GM19395 (cell line): ENCODE data around the gene PRMT7.

Source experiments
- ATAC-seq: cut with Tn5 transposase; IDR thresholded peaks from one replicate; pipeline ENCODE4 v1.9.1; 2021; ENCODE audit warnings: mild to moderate bottlenecking, moderate library complexity; ENCODE audit not compliant: unreplicated experiment

PRMT7 gene

DNA sequence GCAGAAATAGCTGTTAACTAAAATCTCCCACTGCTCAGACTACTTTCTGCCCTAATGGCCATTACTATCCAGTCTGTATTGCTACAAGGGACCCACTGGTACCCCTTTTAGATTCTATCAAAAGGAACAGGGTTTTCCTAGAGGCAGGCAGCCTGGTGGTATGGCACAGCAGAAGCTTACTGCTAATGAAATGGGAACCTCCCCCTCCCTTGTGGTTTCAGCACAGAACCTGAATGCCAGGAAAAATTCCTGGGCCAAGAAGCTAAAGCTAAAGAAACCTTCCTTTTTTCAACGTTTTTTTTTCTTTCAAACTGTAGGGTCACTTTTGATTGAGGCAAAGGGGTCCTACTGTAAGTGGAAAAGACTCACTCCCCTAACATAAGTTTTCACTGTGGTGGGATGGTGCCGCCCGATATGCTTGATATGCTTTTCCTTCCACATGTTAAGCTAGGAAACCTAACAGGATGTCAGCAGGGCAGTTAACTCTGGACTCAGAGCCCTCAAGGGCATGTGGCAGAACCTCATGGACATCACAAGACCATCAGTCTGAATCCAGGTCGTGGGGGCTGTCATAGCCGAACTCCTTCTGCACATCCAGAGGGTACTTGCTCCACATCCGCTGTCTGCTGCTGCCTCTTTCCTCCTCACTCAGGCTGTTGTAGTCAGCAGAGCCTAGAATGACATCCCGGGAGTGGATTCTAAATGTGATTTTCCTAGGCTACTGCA, 9.9 kb upstream of the PRMT7 start:
- no peak for ATAC-seq

DNA sequence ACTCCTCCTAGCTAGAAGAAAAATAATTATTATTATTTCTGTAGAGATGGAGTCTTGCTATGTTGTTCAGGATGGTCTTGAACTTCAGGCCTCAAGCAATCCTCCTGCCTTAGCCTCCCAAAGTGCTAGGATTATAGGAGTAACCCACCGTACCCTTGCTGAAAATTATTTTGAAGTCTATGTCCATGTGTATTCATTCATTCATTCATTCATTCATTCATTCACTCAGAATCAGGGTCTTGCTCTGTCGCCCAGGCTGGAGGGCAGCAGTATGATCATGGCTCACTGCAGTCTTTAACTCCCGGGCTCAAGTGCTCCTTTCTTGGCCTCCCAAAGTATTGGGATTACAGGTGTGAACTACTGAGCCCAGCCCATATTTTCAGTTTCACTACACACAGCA, 4.2 kb upstream of the PRMT7 start:
- no peak for ATAC-seq

DNA sequence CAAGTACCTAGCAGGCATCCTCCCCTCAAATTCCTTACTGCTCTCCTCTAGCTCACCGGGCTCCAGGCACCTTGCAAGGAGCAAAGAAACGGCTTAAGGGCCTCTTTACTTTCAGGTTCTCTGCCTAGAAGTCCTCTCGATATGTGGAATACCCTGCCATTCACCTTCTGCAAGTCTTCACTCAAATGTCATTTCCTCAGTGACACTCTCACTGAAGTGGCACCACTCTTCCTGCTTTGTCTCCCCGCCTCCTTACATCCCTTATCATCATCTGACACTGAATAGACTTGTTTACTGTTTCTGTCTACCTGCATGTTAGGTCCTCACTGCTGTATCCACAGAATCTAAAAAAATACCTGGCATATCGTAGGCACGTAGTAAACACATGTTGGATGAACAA, 1.0 kb upstream of the PRMT7 start:
- no peak for ATAC-seq

DNA sequence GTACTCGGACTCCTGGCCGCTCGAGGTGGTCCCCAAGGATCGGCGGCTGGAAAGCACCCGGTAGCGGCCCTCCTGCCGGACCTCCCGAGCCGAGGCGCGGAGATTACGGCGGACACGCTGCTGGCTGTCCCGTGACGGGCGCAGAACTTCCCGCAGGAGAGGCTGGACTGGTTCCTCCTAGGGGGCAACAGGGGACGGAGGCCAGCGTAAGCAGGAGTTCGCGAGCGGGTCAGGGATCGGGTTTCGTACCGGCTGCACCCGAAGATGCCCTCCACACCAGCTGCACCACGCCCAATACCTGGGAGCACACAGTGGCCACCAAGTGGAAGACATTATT, 414 bp upstream of the PRMT7 start:
- peak; percentile 36 for ATAC-seq

DNA sequence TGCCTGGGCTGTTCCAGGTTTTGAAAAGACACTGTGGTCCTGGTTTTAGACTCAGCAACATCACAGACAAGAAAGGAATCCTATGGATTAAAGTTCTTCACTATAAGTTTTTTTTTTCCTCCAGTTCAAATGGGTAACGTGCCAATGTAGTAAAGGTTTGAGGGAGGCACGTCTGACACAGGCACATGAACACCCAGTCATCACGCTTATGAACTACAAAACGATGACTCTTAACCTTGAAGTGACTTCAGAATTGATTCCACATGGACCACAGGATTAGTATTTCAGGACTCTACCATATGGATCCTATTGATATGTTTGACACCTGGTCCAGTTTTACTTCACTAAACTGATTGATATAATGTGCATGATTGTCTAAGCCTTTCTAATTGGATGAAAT, 2.3 kb downstream of the PRMT7 start:
- ATAC-seq = no peak

DNA sequence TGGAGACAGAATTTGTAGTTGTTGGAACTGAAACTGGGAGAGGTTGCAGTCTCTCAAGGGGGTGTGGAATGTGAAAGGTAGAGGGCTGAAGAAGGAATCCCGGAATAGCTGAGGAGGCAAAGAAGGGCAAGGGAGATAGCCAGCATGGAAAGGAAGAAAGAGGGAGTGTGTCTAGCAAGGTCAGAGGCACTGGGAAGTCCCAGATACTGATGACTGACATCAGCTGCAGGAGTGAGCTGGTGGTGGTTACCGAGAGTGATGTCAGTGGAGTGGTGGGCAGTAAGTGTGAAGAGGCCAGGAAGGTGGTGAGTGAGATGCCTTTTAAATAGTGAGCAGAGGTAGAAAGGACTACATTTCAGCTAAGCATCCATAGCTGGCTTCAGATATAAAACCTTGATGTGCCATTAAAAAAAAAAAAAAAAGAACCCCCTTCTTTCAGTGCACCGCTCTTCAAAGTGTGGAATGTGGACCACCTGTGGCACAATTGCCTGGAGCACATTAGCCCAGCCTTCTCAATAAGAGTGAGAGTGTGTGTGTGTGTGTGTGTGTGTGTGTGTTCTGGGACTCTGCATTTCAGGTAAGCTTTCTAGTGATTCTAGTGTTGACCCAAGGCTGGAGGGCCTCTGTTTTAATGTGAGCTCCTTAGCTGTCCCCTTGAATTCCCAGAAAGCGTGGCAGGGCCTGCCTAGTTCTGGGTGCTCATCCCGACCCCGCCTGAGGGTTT, 8.5 kb downstream of the PRMT7 start:
- ATAC-seq = no peak

DNA sequence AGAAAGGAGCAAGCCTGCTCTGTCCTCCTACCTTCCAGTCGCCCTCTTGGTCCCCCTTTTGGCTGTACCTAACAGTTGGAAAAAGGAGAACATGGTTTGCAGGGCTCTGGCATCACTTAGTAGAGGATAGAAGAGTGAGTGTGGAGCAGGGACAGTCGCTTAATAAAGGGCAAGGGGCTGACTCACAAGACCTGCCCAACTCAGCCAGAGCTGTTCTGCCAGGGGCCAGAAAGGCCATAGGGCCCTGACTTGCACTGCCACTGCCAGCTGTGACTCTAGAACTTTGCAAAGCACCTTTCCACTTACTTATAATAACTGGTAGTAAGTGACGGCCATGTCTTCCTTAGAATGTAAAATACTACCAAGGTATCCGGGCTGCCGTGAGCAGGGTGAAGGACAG, 13.5 kb downstream of the PRMT7 start:
- ATAC-seq = no peak

DNA sequence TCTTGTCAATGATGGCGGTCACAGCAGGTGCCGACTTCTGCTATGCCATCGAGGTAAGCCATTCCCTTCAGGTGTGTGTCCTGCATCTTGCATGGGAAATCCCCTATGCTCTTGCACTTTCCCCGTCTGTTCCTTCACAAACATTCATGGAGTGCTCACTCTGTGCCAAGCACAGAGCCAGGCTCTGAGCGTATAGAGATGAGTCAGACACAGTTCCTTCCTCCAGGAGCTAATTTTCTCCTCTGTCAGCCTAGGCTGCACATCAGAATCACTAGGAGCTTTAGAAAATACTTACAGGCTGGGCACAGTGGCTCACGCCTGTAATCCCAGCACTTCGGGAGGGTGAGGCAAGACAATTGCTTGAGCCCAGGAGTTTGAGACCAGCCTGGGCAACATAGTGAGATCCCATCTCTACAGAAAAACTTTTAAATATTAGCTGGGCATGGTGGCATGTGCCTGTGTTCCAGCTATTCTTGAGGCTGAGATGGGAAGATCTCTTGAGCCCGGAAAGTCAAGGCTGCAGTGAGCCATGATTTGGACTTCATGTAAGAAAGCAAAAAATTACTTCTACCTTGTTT, 14.1 kb downstream of the PRMT7 start:
- no peak for ATAC-seq

DNA sequence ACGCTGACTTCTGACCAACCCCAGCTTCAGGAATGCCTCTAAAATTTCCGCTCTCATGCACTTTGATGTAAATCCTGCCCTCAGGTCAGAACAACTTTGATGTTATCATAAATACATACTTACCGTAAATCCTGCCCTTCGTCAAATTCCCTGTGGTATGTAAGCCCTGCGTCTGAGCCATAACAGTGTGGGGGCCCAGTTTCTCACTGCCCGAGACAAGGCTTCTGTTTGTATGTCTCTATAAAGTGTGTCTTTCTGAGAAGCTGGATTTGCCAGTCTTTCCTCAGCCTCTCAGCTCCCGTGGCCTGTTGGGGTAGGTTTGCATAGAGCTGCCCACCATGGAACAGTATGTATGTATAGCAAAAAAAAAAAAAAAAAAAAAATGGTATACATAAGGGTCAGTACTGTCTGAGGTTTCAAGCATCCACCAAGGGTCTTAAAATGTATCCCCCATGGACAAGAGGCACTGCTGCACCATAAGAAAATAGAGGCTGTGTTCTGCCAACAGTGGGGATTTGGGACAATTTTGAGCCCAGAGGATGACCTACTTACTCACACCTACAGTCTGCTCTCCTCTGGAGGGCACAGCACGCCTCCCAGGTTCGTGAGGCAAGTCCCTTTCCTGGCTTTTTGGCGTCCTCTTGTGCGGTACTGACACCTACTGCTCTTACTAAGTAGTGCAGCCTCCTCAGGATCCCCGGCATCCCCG, 17.5 kb downstream of the PRMT7 start:
- ATAC-seq = peak; percentile 72

DNA sequence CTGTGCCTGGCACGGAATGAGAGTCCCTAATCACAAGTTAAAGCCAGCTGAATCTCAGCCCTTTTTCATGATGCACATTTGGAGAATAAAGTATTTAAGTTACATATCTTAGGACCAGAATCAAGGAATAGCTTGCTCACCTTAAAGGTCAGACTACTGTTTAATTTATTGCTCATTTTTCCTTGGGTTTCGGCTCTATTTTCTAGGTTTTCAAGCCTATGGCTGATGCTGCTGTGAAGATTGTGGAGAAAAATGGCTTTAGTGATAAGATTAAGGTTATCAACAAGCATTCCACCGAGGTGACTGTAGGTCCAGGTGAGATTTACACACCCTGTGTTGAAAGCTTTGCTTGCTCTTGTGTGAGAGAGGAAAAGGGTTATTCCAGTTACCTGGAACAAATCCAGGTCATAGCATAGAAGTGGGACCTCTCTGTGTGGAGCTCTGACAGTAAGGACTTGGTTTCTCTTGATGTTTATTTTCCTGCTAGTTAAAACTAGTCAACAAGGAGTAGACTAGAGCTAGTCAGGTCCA, 18.1 kb downstream of the PRMT7 start:
- no peak for ATAC-seq

DNA sequence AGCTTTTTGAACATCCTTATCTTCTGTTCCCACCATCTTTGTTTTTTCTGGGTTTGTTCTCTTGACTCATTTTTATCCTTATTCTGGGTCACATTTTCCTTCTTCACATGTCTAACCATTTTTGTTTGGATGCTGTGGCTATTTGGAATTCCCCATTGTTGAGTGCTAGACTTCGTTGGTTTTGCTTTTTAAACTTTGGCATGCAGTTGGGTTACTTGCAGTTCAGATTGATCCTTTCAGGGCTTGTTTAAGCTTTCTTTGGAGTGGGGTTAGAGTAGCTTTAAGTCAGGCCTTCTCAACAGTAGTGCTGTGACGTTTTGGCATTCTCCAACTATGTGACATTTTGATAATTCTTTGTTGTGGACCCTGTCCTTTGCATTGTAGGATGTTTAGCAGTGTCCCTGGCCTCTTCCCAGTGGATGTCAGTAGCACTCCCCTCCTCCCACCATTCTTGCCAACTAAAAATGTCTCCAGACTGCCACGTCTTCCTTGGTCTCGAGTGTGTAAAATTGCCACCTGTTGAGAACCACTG, 21.1 kb downstream of the PRMT7 start:
- ATAC-seq = no peak

DNA sequence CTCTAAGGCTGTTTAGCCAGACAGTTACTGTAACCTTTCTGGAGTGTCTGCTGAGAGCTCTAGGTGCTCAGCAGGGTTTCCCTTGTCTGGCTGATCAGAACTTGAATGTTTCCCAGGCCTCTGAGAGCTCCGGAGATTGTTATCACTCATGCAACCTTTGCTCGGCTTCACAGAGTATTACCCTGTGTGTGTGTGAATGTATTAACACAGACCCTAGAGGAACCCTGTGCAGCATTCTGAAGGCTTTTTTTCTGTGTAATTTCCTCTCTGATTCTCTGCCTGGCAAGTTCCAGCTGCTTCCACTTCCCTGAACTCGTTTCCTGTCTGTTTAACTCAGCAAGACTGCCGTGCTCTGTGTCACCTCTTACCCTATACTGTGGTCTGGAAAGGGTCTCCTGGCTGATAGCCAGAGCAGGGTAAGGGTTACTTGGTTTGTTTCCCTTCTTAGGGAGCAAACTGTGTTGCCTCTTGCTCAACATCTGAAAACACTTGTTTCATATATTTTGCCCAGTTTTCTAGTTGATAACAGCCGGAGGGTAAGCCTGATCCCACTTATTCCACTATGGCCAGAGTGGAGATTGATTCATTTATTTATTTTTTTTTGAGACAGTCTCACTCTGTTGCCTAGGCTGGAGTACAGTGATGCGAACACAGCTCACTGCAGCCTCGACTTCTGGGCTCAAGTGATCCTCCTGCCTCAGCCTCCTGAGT, 21.7 kb downstream of the PRMT7 start:
- no peak for ATAC-seq

DNA sequence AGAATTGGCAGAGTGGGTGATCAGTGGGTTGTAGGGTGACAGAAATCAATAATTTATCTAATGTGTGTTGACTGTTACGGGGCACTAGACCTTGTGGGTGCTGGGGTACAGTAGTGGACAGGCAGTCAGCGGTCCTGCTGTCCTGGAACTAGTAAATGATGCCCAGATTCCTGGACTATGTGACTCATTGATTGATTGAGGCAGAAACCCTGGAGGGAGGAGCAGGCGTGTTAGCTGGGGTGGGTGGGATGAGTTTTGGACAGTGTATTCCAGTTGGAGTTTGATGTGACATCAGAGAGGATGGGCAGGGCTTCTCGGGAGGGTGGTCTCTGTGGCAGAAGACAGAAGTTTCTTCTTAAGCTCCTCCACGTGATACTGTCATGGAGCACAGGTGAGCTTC, 24.4 kb downstream of the PRMT7 start:
- ATAC-seq = no peak

DNA sequence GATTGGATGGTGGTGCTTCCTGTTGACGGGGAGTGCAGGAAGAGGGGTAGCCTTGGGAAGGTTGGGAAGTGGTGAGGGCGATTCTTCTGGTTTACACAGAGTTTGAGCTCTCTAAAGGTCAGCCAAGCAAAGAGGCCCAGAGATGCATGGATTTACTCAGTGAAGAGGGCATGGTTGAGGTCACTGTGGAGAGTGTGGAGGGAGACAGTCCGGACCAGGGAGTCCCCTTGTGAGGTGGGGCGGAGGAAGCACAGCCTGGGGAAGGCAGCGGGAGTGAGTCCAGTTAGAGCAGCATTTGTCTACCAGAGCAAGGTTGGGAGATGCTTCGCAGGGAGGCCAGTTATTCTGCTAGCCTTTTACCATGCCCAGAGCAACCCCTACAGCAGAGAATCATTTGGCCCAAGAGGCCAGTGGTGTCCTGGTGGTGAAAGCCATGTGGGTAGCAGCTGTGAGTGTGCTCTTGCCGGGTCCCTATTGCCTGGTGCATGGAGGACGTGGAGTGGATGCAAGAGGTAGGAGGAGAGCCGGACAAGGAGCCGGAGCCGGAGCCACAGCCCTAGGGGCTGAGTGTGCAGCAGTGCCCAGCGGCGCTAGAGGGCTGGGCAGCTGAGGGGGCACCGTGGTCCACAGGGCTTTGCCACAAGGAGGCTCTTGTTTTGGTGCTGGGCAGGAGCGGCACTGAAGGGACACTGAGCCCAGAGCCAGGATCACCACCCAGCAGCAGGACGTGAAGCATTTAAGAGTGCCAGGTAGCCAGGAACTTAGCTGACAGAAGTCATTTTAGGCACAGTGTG, 27.7 kb downstream of the PRMT7 start:
- ATAC-seq = no peak

DNA sequence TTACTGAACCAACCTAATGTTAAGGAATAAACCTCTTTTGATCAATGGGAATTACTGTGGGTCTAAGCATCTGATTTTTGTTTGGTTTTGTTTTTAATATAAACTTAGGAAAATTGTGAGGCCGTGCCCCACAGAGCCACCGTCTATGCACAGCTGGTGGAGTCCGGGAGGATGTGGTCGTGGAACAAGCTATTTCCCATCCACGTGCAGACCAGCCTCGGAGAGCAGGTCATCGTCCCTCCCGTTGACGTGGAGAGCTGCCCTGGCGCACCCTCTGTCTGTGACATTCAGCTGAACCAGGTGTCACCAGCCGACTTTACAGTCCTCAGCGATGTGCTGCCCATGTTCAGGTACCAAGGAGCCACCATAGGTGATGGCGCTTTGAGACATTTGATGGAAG, 28.4 kb downstream of the PRMT7 start:
- ATAC-seq = no peak

DNA sequence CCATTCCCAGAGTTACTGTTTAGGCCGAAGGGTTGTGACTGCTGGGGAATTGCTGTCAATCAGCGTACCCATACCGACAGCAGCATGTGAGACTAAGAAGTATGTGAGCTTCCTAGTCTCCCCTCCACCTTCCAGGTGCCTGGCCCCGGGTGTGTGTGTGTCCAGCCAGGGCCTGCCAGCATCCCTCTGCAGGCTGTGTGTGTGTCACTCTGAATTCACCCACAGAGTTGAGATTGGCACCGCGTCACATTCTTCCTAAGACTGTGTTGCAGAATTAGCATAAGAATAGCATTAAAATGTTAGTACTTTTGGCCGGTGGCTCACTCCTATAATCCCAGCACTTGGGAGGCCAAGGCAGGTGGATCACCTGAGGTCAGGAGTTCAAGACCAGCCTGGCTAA, 31.8 kb downstream of the PRMT7 start:
- no peak for ATAC-seq

DNA sequence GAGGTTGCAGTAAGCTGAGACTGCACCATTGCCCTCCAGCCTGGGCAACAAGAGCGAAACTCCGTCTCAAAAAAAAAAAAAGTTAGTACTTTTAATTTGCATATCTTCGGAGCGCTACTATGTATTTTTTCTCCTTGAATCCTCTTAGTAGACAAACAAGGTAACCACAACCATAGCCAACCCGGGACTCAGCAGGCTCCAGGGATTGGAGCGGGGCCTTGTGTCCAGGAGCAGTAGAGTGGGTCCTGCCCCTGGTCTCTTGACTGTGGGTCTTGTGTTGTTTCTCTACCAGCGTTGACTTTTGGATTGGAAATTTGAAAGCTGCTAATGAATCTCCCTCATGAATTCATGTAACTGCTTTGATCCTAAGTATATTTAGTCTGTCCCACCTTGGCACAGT, 32.3 kb downstream of the PRMT7 start:
- no peak for ATAC-seq

DNA sequence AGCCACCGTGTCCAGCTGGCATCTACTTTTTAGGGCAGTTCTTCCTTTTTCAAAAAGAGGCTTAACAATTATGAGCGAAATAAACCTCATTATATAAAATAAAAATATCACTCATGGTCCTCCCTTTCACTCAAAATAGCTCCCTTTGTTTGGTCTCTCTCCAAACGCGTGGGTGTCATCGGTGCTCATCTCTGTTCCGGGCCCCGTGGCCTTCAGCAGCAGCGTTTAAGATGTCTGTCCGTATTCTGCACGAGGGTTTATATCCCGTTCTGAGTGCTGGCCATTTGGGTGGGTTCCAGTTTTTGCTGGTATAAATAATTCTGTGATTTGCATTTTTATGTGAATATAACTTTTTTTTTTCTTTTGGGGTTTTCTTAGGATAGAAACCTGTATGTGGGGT, 33.4 kb downstream of the PRMT7 start:
- ATAC-seq = no peak

DNA sequence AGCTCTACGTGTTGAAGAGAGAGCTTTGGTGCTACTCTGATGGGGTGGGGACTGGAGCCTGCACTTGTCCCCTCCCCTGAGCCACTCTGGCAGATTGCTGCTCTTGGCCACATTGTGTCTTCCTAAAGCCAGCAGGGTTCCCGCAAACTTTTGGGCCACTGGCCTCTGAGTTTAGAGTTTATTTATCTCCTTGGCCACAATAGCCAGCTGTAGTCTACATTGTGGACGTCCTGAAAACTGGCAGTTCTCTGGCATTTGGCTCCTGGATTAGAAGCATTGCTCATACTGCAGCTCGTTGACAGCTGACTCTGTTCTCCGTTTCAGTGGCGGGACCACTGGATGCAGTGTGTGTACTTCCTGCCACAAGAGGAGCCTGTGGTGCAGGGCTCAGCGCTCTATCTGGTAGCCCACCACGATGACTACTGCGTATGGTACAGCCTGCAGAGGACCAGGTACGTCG, 34.6 kb downstream of the PRMT7 start:
- ATAC-seq = no peak
